ENCODE results near the gene HOXA9.
A peak's percentile ranks its signal among the peaks of the same experiment; 100 is the strongest.

HOXA9 gene

DNA sequence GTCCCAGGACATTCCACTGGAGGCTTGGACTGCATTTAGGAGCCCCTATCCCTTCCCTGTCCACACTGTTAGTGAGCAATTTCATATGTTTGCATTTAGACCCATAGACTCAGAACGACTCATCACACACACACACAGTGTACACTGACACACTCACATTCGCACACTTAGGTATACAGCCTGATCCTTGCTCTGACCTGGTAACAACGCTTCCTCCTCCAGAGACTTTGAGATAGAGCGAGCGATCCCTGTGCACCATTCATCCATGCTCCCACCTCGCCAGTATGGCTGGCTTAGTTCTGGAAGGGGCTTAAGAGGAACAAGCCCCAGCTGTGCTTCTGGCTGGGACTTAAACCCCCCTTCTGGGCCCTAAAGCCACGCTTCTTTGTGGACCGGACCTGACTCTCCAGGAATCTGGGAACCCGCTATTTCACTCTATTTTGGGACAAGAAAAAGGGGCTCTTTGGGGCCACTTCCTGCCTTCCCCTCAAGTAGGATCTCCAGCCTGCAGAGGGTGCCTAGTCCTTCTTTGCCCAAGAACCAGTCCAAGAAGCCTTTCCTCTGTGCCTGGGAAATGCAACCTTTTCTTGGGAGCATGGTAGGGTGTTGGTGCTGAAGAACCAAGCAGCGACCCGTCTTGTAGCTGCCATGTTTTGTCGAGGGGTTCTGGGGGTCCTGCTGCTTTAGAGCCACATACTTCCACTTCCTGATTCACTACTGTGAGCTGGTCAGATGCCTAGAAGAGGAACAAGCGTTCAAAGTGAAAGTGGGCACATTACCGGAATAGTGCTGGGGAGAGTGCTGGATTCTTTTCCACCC lies 35.6 kb upstream of the HOXA9 start:
- DNase-seq = peak; percentile 56

DNA sequence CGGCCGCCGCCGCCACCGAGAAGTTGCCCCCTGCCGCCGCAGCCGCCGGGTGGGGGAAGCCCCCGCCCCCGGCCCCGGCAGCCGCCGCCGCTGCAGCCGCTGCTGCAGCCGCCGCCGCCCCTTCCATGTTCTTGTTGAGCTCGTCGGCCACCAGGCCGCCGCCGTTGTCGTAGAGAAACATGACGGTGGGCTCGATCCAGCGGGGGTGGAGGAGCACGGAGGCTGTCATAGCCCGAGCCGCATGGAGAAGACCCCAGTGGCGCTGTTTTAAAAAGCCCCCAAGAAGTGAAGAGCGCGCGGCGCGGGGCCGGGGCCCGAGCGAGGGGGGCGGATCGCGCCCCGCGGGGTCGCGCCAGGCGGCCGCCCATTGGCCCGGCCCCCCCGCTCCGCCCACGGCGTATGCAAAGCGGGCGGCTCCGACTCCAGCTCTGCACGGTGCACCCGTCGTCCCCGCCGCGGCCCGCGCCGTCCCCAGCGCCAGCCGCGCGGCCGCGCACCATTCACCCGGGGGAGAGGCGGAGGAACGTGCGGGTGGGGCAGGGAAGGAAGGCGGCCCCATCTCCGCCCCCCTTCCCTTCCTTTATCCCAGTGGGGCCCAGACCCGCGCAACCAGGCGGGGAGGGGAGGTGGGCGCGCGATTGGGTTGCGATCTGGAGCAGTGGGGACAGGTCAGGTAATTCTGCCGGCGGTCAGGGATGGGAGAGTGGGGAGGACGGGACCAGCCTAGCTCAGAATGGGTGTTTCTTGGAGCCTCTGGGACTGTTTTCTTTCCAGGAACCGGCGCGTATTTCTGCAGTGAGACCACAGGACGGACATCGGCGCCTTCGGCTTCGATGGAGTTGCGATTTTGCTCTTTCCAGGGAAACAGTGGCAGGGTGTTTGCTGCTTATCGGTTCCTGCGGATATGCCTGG lies 34.8 kb upstream of the HOXA9 start, which contains the start of gene HOXA13:
TSS of gene HOXA13 (minus strand) at position 243 of the 912 bp plus-strand sequence. CDS start at position 229, 14 bp downstream.
- DNase-seq = peak; percentile 77

DNA sequence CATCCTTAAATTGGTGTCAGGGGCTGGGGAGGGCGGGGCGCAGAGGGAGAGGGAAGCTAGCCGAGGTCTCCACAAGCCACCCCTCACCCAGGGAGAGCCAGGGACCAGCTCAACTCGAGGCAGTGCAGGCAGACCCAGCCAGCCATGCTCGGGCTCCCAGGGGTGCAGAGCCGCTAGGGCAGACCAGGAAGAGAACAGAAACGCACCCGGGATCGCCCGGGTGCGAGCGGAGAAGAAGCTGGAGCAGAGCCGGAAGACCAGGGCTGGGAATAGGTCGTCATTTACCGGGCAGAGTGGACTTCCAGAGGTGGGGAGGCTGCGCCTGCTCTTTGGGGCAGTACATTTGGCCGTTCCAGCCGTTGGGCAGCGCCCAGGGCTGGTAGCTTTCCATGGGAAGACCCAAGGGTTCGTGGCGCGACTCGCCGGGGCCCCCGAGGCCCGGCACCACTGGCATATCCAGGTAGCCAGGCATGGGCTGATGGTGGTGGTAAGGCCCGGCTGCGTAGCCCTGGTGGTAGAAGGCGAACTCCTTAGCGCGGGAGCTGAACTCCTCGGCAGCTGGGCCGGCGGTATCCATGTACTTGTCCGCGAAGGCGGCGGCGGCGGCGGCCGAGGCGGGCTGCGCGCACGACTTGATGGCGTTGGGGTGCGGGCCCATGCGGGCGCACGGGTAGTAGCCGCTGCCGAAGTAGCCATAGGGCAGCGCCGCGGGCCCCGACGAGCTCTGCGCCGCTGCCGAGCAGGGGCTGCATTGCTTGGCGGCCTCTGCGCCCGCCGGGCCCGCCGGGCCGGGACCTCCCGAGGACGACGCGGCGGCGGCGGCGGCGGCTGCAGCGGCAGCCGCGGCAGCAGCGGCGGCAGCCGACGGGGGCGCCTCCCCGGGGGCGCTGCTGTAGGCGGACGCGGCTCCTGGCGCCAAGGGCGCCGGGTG lies 33.8 kb upstream of the HOXA9 start:
- peak; percentile 73 for DNase-seq

DNA sequence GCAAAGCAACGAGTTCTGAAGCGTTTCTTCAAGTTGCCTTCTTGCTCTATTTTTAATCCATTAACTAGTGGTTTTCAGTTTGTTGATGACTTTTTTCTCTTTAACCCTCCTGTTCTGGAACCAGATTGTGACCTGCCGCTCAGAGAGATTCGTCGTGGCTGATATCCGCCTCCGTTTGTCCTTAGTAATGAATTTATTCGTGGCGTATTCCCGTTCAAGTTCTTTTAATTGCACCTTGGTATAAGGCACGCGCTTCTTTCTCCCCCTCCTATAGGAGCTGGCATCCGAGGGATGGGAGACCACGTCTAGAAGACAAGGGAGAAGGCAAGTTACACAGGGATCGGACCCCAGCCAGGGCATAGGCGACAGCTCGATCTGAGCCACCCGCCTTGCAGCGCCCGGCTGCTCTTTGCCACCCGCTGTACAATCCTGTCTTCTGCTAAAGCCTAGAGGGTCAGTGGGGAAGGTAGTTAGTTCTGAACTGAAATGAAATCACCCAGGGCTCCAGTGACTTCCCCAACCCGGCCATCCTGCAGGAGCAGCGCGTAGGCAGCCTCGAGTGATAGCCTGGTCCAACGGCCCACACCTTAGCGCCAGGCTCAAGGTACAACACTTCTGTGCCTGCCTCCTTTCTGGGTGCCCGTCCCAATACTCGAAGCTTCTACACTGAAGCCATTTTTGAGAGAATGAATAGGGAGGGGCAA lies 33.0 kb upstream of the HOXA9 start:
- DNase-seq = peak; percentile 57

DNA sequence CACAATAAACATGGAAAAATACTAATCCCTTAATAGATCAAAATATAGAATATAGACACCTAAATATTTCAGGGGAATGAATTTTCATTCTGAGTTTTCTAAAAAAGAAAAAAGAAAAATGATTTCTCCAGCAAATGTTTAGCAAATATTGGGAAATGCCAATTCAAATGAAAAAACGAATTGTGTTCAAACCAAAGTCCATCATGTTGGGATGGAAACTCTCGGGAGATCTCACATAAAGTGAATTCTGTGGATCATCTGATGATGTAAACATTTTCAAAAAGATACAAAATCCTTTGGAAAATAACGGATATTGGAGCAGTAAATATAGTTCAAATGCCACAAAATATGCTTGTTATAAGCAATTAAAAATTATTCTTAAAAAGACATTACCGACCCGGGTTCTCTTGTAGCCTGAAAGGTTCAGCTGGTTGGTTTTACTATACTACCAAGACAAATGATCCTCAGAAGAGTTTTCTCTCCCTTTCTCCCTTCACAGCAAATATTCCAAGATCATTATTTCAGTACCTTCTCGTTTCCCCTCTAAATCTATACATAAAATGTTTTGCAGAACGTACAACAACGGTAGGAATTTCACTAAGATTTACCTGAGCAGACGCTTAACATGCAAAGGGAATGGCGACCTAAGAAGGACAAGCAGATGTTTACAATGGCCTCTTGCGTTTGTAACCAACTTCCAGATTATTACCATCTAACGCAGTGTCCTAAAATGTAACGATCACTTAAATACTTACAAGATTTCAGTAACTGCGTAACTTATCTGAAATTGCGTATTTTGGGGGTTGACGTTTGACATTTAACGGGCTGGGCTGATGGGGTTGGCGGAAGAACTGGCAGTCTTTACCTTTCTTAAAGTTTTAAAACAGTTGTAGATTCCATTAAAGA lies 32.1 kb upstream of the HOXA9 start:
- DNase-seq = peak; percentile 47

DNA sequence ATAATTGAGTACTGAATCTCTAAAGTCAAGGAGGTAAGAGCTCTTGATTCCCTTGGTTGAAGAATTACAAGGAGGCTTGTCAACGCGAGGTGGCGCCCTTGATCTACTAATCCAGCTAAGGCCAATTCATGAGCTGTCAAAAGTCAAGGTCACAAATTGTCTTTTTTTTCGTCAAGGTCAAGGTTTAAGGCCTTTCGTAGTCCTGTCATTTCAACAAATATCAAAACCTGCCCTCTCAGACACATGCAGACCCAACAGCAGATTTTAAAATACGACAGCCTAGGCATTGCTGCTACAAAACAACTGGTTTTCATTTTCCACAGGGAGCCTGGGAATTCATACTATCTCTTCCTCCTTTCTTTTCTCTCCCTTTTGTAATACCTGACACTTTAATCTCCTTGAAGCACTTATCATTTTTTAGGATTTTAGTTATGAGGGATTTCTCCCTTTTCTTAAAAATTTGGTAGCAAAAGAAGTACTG lies 31.0 kb upstream of the HOXA9 start:
- peak; percentile 90 for DNase-seq

DNA sequence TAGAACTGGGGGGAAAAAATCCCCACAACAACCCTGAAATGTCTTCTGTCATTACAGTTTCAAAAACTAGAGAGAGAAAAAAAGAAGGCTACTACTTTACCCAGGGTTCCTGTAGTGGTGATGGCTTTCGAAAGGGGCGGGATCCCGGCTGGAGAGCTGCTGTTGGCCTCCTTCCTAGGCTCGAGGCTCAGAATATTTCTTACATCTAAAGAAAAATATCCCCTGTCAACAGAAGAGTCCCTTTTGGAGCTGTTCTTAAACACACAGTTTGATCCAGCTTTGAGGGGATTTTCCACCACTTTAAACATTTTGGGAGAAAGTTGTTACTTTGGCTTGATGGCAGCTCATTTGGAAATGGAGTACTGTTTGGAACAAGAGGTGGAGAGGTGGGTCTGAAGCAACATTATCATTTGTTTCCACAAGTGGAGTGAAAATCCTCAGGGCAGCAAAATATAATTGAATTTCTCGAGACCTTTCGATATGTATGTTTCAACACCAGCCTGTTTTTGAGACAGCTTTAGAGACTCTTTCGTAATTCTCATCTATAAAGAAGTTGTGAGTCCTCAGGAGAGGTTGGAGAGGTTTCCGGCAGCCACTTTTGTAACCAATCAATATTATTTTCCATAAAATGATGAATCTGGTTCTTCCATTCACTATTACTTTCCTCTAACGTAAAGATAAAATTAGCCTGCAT lies 29.5 kb upstream of the HOXA9 start:
- DNase-seq = peak; percentile 42

DNA sequence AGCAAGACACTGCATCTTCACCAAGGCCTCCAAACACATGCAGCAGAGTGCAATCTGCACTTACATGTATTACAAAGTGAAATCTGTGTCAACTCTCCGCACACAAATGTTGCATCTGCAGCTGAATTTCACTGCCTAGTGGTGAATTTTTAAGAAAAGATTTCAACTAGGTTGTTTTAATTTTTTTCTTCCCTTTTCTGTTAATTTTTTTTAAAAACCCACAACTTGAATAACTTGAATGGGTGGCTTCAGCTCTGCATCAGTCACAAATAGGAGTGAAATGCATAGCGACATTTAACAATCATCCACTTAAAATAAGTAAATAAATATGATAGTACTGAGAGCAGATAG lies 28.6 kb upstream of the HOXA9 start:
- DNase-seq = no peak

DNA sequence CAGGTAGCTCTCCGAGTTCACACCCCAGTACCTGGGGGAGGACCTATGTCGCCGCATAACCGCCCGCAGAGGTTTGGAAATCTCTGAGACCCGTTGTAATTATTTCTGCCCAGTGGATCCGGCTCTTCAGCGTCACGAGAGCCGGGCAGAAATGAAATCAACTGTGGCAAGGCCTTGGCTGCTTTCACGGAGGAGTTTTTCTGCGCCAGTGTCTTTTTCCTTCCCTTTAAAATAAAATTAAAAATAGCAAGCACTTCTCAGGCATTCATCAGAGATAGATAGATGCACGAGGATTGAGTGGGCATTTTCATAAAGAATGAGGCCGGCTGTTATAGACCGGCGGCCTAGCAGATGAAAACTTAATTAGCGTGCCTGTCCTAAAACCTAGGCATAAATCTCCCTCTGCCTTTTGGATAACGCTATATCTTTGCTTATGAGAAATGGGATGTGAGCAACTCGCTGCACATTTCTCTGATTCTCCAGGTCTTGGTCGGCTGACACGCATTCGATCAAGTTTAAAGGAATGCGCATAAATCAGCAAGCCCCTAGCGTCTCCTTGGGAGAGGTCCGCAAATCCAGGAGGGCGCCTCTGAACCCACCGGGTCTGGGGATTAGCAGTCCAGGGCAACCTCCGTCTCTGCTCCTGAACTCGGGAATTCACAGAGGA lies 28.1 kb upstream of the HOXA9 start:
- peak; percentile 60 for DNase-seq

DNA sequence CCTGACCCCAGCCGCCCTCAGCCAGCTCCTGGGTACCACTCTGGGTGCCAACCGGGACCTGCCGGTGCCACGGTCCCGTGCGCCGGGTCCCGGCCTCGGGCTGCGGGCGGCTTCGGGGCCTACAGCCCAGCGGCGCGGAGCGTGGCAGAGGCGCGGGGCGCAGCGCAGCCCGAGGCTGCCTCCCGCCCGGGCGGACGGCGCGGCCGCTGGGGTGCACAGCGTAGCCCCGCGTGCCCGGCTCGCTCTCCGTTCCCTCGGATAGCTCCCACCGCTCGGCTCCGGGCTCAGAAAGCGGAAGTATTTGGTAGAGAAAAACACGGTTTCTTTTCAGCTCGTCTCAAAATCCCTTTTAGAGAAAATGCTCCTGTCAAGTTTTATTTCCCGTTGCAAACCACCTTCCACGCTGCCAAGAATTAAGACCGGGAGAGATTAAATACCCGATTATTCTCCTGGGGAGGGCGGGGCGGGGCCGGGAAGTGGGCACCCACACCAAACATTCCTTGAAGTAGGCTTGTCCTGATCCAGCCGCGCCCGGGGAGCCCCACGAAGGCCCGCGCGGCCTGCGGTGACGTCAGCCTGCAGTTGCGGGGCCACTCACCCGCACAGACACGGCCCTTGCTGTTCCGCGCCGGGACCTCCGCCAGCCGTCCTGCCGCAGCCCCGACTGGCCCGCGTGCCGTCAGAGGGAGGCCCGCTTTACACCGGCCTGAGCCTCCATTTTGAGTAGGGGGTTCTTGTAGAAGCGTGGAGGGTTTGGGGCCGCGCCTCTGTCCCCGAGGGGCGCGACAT lies 27.4 kb upstream of the HOXA9 start:
- peak; percentile 71 for DNase-seq

DNA sequence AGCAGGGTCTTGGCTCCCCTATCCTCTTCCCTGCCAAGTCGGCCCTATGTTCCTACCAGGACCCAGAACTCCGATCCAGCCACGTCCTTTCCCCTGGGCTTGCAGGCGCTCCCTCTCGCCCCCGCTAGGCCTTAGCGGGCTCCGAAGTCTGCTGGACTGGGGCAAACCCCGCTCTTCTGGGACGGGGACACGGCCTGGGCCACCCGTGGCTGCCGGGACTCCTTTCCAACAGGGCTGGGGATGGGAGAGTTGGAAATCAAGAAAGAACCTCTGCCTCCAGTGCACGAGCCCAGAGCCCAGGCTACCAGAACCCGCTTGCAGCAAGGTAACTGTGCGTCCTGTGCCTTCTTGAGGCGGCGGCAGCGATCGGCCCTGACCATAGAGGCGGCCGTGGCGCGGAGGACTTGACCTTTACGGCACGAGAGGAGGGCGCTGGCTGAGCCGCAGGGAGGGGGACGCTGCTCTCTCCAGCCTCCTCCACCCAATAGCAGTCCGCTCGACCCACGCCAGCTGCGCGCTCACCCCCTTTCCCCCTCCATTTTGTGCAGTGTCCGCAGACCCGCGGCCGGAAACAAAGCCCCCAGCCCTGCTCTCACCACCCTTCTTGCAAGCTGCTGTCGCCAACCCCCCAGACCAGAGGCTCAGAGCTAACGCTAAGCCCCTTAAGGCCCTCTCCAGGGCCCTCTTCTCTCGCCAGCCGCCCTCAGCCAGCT lies 26.7 kb upstream of the HOXA9 start:
- peak; percentile 73 for DNase-seq

DNA sequence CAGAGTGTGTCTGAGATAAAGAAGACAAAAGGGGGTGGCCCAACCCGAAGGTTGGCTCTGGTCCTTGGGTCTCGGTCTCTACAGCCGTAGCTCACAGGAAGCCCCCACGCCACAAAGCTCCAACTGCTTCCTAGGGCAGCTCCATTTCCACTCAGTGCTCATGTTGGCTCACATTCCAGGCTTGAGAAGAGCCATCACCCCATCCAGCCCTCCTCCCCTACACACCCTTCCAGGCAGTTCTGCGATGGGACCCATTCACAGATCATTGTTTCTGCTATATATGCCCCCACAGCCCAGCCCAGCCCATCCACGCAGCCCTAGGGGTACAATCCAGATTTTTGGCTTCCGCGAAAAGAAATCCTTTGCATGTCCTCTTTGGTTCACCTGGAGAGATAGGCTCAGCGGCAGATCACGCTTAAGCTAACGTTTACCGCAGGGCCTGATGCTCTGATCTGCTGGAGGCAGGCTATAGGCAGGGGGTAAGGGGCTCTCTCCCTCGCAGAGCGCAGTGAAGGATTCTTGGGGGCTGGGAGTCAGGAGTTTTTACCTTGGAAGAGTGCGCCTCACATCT lies 25.9 kb upstream of the HOXA9 start:
- no peak for DNase-seq

DNA sequence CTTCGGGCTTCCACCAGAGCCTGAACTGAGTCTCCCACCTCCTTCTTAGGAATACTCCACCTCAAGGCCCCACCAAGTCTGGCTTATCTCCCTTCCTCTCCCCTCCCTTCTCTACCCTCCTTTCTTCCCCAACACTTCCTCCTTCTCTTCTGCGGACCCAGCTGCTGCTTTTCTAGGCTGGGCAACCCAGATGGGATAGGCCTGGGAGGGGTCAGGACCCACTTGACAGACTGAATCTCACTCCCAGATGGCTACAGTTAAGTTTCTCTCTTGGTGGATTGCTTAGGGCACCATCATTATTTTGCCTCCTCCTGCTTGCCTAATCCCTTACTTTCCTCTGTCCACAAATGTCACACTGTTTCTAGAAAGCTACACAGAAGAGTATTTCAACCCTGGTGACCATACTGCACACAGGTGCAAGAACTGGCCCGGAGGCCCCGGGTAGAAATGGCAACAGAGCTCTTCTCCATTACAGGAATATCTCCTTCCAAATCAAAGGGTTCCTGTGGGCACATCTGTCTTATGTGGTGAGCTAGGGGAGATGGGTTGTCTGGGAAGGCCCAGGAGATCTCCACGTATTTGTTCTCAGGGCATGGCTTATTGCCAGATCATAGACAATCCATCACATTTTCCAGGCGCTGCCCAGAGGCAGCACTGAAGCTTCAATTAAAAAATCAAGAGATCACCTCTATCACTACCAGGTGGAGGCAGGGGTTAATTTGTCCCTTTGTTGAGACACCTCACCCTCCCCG lies 24.8 kb upstream of the HOXA9 start:
- DNase-seq = peak; percentile 47

DNA sequence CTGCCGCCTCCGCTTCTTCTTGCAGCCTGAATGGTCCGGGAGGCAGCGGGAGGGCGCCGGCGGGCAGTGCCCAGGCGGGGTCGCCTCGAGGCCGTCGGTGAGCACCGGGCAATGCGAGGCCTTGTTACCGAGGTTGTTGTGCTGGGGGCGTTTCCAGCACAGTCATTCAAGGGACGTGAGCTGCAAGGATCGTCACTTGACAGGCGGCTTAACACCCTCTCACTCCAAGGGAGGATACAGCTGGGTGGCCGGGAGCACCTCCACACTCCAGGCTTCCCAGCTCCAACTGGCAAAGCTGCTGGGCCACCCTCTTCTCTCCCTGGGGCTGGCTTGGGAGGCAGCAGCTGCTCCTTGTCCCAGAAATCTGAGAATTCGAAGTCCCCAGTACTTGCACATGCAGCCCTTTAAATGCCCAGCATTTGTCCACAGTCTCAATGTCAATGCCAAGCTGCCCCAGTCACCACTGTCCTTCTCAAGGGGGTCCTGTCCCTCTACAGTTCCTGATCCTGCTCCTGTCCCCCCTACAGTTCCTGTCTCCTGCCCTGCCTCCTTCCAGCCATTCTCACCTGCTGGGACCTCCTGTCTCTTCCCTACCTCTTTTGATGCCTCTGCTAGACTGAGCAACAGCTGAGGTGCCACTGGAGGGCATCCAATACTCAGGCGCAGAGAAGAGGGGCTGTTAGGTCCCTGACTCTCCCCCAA lies 24.1 kb upstream of the HOXA9 start:
- DNase-seq = peak; percentile 58

DNA sequence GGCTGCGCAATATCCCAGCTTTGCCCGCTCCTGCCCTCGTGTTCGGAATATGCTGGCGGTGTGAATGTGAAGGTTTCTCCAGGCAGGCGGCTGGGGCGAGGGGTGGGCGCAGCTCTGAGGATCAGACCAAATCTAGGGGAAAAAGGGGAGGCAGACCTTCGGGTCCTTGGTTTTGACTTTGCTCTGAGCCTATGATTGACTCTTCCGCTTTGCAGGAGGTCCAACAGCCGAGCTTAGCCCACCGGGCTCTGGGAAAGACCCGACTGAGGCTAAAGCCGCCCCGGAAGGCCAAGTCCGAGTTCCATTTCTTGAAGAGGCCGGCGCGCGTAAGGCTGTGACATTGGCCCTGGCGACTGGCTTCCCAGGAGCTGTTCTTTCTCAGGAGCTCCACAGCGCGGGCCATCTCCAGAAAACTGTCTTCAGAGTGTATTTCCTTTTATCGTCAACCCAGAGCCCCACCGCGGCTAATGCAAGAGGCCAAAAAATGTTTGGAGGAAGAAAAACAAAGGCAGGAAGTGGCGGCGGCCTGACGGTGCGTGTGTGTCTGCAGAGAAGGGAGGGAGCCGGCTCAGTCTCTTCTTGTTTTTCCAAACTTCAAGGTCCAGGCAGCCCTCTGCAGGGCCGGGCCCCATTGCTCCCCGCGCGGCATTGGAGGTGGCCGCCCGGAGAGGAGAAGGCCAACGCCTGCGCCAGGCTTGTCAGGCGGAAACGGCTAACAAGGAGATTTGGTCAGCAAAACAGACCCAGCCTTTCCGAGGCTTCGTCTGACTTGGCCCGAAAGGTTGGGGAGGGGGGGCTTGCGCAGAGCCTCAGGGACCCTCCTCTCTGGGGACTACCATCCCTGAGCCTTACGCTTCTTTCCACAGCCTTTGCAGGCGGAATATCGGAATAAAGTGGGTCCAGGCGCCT lies 23.3 kb upstream of the HOXA9 start:
- peak; percentile 79 for DNase-seq
